Mucosa of stomach (tissue), 1 donor: ENCODE results near the gene MORN3.
A peak's percentile ranks its signal among the peaks of the same experiment; 100 is the strongest.
"Not testable (repeated sequence)": the region's sequence is repeated elsewhere in the genome, so short reads cannot be mapped to it uniquely, and the experiment has no call there.

ENCODE experiments used
- H3K27me3 ChIP-seq: one replicate; pipeline ENCODE4 v1.7.0; 2013; ENCODE audit warnings: mild to moderate bottlenecking, low read length; ENCODE audit not compliant: control insufficient read depth, insufficient read depth
- H3K36me3 ChIP-seq: one replicate; pipeline ENCODE4 v1.7.0; 2013; ENCODE audit warnings: low read length; ENCODE audit not compliant: control insufficient read depth, insufficient read depth
- H3K4me1 ChIP-seq: one replicate; pipeline ENCODE4 v1.7.0; 2013; ENCODE audit warnings: mild to moderate bottlenecking, low read length; ENCODE audit not compliant: control insufficient read depth, insufficient read depth
- H3K4me3 ChIP-seq: one replicate; pipeline ENCODE4 v1.7.0; 2013; ENCODE audit warnings: low read length
- H3K9ac ChIP-seq: one replicate; pipeline ENCODE4 v1.7.0; 2013; ENCODE audit warnings: mild to moderate bottlenecking, low read length, moderate library complexity
- H3K9me3 ChIP-seq: one replicate; pipeline ENCODE4 v1.7.0; 2013; ENCODE audit warnings: mild to moderate bottlenecking, low read length, moderate library complexity; ENCODE audit not compliant: control insufficient read depth
- donor health status: Pancreatic carcinoma.

The MORN3 gene

DNA sequence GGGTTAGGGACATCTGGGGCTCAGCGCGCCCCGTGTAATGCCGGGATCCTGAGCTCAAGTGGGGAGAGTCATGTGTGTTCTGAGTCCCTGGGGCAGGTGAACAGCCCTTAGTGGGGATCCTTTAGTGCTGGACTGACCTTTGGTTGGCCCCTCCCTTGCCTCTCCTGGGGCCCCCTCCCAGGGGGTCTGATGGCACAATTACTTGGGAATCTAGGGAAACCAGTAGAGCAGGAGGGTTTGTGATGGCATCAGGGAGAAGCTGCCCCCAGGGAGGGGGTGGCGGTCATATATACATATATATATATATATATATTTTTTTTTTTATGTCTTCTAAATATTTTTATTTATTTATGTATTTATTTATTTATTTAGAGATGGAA is at the start of gene MORN3:
MORN3 (minus strand) TSS at position 134 of the 380 bp plus-strand sequence. CDS start 171 bp downstream, outside the sequence.
- Histone ChIP-seq H3K4me3 (no peak within 1 kb of the TSS), H3K4me1 (peaks cover 14% of the 10 kb centered on the region), H3K36me3 (no peaks in the 10 kb centered on the region), H3K9ac (no peak within 1 kb of the TSS), H3K27me3 (no peaks in the 10 kb centered on the region), H3K9me3 (no peaks in the 10 kb centered on the region)

GRCh38 chr12:121718653-121719239 is 49.3 kb upstream of the MORN3 start:
- H3K36me3 ChIP-seq = no peaks in the 10 kb centered on the region
- H3K4me1 ChIP-seq = no peaks in the 10 kb centered on the region
- H3K4me3 ChIP-seq = no peak overlapping the region
- no peaks in the 10 kb centered on the region for H3K9me3 ChIP-seq
- no peaks in the 10 kb centered on the region for H3K27me3 ChIP-seq
- H3K9ac ChIP-seq = no peak overlapping the region

- H3K9ac ChIP-seq = no peak overlapping the region
- no peaks in the 10 kb centered on the region for H3K9me3 ChIP-seq
- no peaks in the 10 kb centered on the region for H3K27me3 ChIP-seq
- no peaks in the 10 kb centered on the region for H3K36me3 ChIP-seq
- peaks cover 5% of the 10 kb centered on the region for H3K4me1 ChIP-seq
- no peak overlapping the region for H3K4me3 ChIP-seq
These were observed 47.7 kb upstream of the MORN3 start for GRCh38 chr12:121717041-121717699.

GRCh38 chr12:121715862-121716435 is 46.5 kb upstream of the MORN3 start:
- no peaks in the 10 kb centered on the region for H3K36me3 ChIP-seq
- H3K27me3 ChIP-seq = no peaks in the 10 kb centered on the region
- peaks cover 8% of the 10 kb centered on the region for H3K4me1 ChIP-seq
- no peak overlapping the region for H3K4me3 ChIP-seq
- no peaks in the 10 kb centered on the region for H3K9me3 ChIP-seq
- no peak overlapping the region for H3K9ac ChIP-seq

GRCh38 chr12:121715055-121715454 is 45.6 kb upstream of the MORN3 start:
- H3K4me3 ChIP-seq, H3K4me1 ChIP-seq, H3K36me3 ChIP-seq, H3K9ac ChIP-seq, H3K27me3 ChIP-seq, H3K9me3 ChIP-seq: not testable (repeated sequence)

- Histone ChIP-seq H3K36me3 (no peaks in the 10 kb centered on the region), H3K4me1 (peaks cover 8% of the 10 kb centered on the region), H3K4me3 (no peak overlapping the region), H3K9me3 (no peaks in the 10 kb centered on the region), H3K9ac (no peak overlapping the region), H3K27me3 (no peaks in the 10 kb centered on the region)
These were observed 44.3 kb upstream of the MORN3 start for GRCh38 chr12:121713793-121714192.

DNA sequence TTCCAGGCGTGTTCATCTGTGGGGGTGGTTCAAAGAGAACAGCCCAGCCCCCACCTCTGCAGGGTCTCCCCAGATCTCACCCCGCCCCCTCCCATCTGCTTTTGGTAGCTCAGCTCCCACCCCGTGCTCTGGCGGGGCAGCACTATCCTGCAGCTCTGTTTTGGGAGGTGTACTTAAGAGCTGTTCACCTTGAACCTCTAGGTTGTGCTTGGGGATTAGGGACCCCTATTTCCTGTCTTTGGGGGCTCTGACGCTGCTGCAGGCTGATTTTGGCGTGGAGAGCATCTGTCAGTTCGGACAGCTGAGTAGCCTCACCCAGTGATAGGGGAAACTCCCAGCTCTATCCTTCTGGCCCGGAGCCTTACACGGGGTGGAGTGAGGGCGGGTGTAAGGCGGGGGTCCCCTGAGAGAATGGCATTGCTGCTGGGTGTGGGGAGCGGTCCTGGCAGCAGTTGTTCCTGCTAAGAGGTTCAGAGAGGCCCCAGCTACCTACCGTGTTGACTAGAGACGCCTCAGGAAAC is 43.9 kb upstream of the MORN3 start:
- Histone ChIP-seq H3K9me3 (no peaks in the 10 kb centered on the region), H3K36me3 (no peaks in the 10 kb centered on the region), H3K4me1 (peaks cover 8% of the 10 kb centered on the region), H3K27me3 (no peaks in the 10 kb centered on the region), H3K4me3 (peak overlapping the region; percentile 16), H3K9ac (peak overlapping the region; percentile 93)

DNA sequence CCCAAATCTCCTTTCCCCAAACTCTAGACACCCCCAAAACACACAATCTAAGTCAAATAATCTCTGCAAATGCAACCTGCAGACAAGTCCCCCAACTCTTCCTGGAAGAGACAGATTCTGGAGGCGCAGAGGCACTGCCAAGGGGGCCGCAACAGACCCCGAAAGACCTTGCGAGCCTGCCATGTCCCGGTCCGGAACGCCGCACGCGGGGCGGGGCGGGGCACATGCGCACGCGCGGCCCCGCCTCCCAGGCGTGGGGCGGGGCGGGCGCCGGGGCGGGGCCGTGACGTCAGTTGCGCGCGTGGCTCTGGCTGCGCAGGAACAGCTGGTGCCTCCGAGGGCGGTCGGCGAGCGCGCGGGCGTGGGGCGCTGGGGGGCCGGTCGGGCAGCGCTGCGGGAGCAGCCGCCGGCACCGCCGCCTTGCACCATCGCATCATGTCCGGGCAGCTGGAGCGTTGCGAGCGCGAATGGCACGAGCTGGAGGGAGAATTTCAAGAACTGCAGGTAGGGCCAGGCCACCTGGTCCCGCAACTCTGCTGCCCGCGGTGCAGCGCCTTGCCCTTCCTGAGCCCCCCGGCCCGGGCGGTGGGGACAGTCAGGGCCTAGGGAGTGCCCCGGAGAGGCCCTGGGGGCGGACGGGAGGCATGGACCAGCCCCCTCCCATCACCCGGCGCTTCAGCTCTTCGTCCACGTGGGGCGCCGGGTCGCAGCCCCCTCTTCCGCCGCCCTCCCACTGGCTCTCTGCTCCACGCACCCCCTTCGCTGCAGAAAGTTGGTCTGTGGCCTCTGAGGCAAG is 43.2 kb upstream of the MORN3 start, which contains the start of gene TMEM120B:
TMEM120B (plus strand) TSS at position 292 of the 796 bp plus-strand sequence; CDS start at position 436, 144 bp downstream.
- H3K27me3 ChIP-seq = no peaks in the 10 kb centered on the region
- H3K4me3 ChIP-seq = peak within 1 kb of the TSS; percentile 76
- H3K9me3 ChIP-seq = no peaks in the 10 kb centered on the region
- peaks cover 8% of the 10 kb centered on the region for H3K4me1 ChIP-seq
- H3K36me3 ChIP-seq = no peaks in the 10 kb centered on the region
- peak within 1 kb of the TSS; percentile 93 for H3K9ac ChIP-seq

DNA sequence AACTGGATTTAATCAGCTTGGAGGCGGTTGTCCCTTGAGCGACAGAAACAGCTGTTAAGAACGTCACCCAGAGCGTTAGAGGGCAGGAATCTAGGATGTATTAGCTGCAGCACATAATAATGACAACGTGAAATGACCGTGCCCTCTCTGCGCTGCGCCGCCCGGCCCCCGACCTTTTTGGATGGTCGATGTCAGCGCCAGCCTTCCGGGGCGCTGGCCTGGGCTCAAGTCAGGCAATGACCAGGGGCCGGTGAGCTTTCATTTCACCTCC is 42.7 kb upstream of the MORN3 start:
- Histone ChIP-seq H3K9me3 (no peaks in the 10 kb centered on the region), H3K27me3 (no peaks in the 10 kb centered on the region), H3K4me1 (peaks cover 8% of the 10 kb centered on the region), H3K4me3 (peak overlapping the region; percentile 76), H3K9ac (peak overlapping the region; percentile 93), H3K36me3 (no peaks in the 10 kb centered on the region)

- no peaks in the 10 kb centered on the region for H3K27me3 ChIP-seq
- peaks cover 8% of the 10 kb centered on the region for H3K4me1 ChIP-seq
- no peaks in the 10 kb centered on the region for H3K36me3 ChIP-seq
- peak overlapping the region; percentile 93 for H3K9ac ChIP-seq
- no peaks in the 10 kb centered on the region for H3K9me3 ChIP-seq
- H3K4me3 ChIP-seq = peak overlapping the region; percentile 76
These were observed 42.1 kb upstream of the MORN3 start for GRCh38 chr12:121711361-121712189.

GRCh38 chr12:121709478-121709961 is 40.1 kb upstream of the MORN3 start:
- Histone ChIP-seq H3K9me3 (no peaks in the 10 kb centered on the region), H3K27me3 (no peaks in the 10 kb centered on the region), H3K4me3 (no peak overlapping the region), H3K9ac (no peak overlapping the region), H3K4me1 (peaks cover 8% of the 10 kb centered on the region), H3K36me3 (no peaks in the 10 kb centered on the region)
